Measurements from ENCODE around the gene TP53BP2. TPM values are rescaled to one million over a fixed set of nuclear protein-coding genes. Genes with fewer than 3 reads are reported as not detected.

The TP53BP2 gene
- total RNA-seq, 1 experiment from 2014 or later, result 32.0 TPM

- Histone ChIP-seq H3K27me3 (ENCODE audit: low read length) (no peaks in the 10 kb centered on the region), H3K9me2 (replicated peaks; ENCODE audit: low read length) (no peaks in the 10 kb centered on the region), H3K79me2 (ENCODE audit: low read length) (no peaks in the 10 kb centered on the region), H2AFZ (ENCODE audit: low read length) (no peak overlapping the region), H3K4me1 (ENCODE audit: insufficient read depth, low read length) (peaks cover 2% of the 10 kb centered on the region; the same call in 1 of the 2 replicates), H3K36me3 (ENCODE audit: low read depth, low read length) (peaks cover 77% of the 10 kb centered on the region), H3F3A (ENCODE audit: low read length, unreplicated experiment) (no peaks in the 10 kb centered on the region), H3K9me3 (ENCODE audit: low read length) (no peaks in the 10 kb centered on the region), H3K9ac (ENCODE audit: low read length) (no peak overlapping the region), H3K27ac (ENCODE audit: low read length) (no peak overlapping the region), H3K4me2 (ENCODE audit: low read length) (no peak overlapping the region), H3K4me3 (ENCODE audit: low read length) (no peak overlapping the region), H4K20me1 (ENCODE audit: low read length) (no peaks in the 10 kb centered on the region)
- intact Hi-C loops (cut with micrococcal nuclease), result no loop called here
- no peak for ATAC-seq
- DNase-seq, result no peak
- BruUV-seq (replicated peaks), result no TSS peak
- ChIA-PET POLR2A (ENCODE audit: unreplicated experiment) (no interaction called here), CTCF (no interaction called here)
- TF ChIP-seq EZH2 (IDR thresholded peaks at IDR 0.05; ENCODE audit: low read length, unreplicated experiment), result no peak
- TF ChIP-seq EZH2phosphoT487 (IDR thresholded peaks at IDR 0.05; ENCODE audit: borderline replicate concordance, low read length), result no peak
- no peak for TF ChIP-seq CTCF (conservative IDR thresholded peaks at IDR 0.05; ENCODE audit: low read depth, low read length)
These were observed 81.9 kb downstream of the TP53BP2 start for GRCh38 chr1:223763881-223764280.

GRCh38 chr1:223763251-223763650, 82.5 kb downstream of the TP53BP2 start:
- Histone ChIP-seq H3K9me2 (replicated peaks; ENCODE audit: low read length) (no peaks in the 10 kb centered on the region), H4K20me1 (ENCODE audit: low read length) (no peaks in the 10 kb centered on the region), H3K4me3 (ENCODE audit: low read length) (no peak overlapping the region), H3F3A (ENCODE audit: low read length, unreplicated experiment) (no peaks in the 10 kb centered on the region), H3K79me2 (ENCODE audit: low read length) (no peaks in the 10 kb centered on the region), H3K27ac (ENCODE audit: low read length) (no peak overlapping the region), H3K9me3 (ENCODE audit: low read length) (no peaks in the 10 kb centered on the region), H3K36me3 (ENCODE audit: low read depth, low read length) (peaks cover 82% of the 10 kb centered on the region), H3K4me2 (ENCODE audit: low read length) (no peak overlapping the region), H3K4me1 (ENCODE audit: insufficient read depth, low read length) (no peaks in the 10 kb centered on the region), H2AFZ (ENCODE audit: low read length) (no peak overlapping the region), H3K9ac (ENCODE audit: low read length) (no peak overlapping the region), H3K27me3 (ENCODE audit: low read length) (no peaks in the 10 kb centered on the region)
- DNase-seq (no peak), ATAC-seq (no peak)
- BruUV-seq (replicated peaks), result no TSS peak
- intact Hi-C loops (cut with micrococcal nuclease), result no loop called here
- ChIA-PET CTCF (no interaction called here), POLR2A (ENCODE audit: unreplicated experiment) (no interaction called here)
- TF ChIP-seq CTCF (conservative IDR thresholded peaks at IDR 0.05; ENCODE audit: low read depth, low read length) (no peak), EZH2phosphoT487 (IDR thresholded peaks at IDR 0.05; ENCODE audit: borderline replicate concordance, low read length) (no peak), EZH2 (IDR thresholded peaks at IDR 0.05; ENCODE audit: low read length, unreplicated experiment) (no peak)

GRCh38 chr1:223761411-223761810, 84.3 kb downstream of the TP53BP2 start:
- TF ChIP-seq EZH2 (IDR thresholded peaks at IDR 0.05; ENCODE audit: low read length, unreplicated experiment) (no peak), EZH2phosphoT487 (IDR thresholded peaks at IDR 0.05; ENCODE audit: borderline replicate concordance, low read length) (no peak), CTCF (conservative IDR thresholded peaks at IDR 0.05; ENCODE audit: low read depth, low read length) (no peak)
- no peaks in the 10 kb centered on the region for H3K9me3 ChIP-seq (ENCODE audit: low read length)
- ATAC-seq (no peak), DNase-seq (no peak)
- intact Hi-C loops (cut with micrococcal nuclease), result no loop called here
- no TSS peak for BruUV-seq (replicated peaks)
- CTCF ChIA-PET, result no interaction called here
- H3K9me2 ChIP-seq (replicated peaks; ENCODE audit: low read length), result no peaks in the 10 kb centered on the region
- no peak overlapping the region for H2AFZ ChIP-seq (ENCODE audit: low read length)
- POLR2A ChIA-PET (ENCODE audit: unreplicated experiment), result interaction anchor here (0.5 kb wide), 1 partner anchor 53 kb away, joined by 6 read pairs; no protein-coding TSS in a partner anchor
- H3K27ac ChIP-seq (ENCODE audit: low read length), result no peak overlapping the region
- no peaks in the 10 kb centered on the region for H4K20me1 ChIP-seq (ENCODE audit: low read length)
- H3K9ac ChIP-seq (ENCODE audit: low read length), result no peak overlapping the region
- H3K4me1 ChIP-seq (ENCODE audit: insufficient read depth, low read length), result no peaks in the 10 kb centered on the region
- no peaks in the 10 kb centered on the region for H3K27me3 ChIP-seq (ENCODE audit: low read length)
- no peak overlapping the region for H3K4me3 ChIP-seq (ENCODE audit: low read length)
- no peaks in the 10 kb centered on the region for H3F3A ChIP-seq (ENCODE audit: low read length, unreplicated experiment)
- H3K4me2 ChIP-seq (ENCODE audit: low read length), result no peak overlapping the region
- no peaks in the 10 kb centered on the region for H3K79me2 ChIP-seq (ENCODE audit: low read length)
- peaks cover 97% of the 10 kb centered on the region for H3K36me3 ChIP-seq (ENCODE audit: low read depth, low read length)

All from PC-3 (cell line).